ENCODE data around the gene ATP9A.

ATP9A gene

GRCh38 chr20:51666126-51666525 lies 102.1 kb downstream of the ATP9A start:
- Histone ChIP-seq H3K4me3 (ENCODE audit: low read depth, low read length) (no peak overlapping the region), H3K36me3 (ENCODE audit: control insufficient read depth in 2 of 2, insufficient read depth in 1 of 2, low read length in 2 of 2) (peaks cover 0 to 28% of the 10 kb centered on the region in 2 experiments; a peak in 2 of 3 replicates), H3K4me1 (ENCODE audit: control insufficient read depth, insufficient read depth, low read length) (peaks cover 11% of the 10 kb centered on the region), H3K9me3 (ENCODE audit: control insufficient read depth, insufficient read depth, low read depth, low read length) (no peaks in the 10 kb centered on the region), H3K27ac (ENCODE audit: extremely low read depth, low read depth, low read length) (no peak overlapping the region; the same call in 1 of the 2 replicates)
- CTCF ChIA-PET, result interaction anchor here (0.9 kb wide), 1 partner anchor 919 kb away, joined by 3 read pairs; no protein-coding TSS in a partner anchor
- TF ChIP-seq ZNF837 (tag by site-specific recombination; IDR thresholded peaks at IDR 0.05), result no peak
- no peak for TF ChIP-seq GLI2 (tag by site-specific recombination; IDR thresholded peaks at IDR 0.05; ENCODE audit: borderline replicate concordance, low read depth)
- no peak for TF ChIP-seq ZNF266 (tag by site-specific recombination; IDR thresholded peaks at IDR 0.05; ENCODE audit: low read depth)
- TF ChIP-seq ELK4 (IDR thresholded peaks at IDR 0.05; ENCODE audit: borderline replicate concordance, low read depth, low read length), result no peak
- no peak for TF ChIP-seq ATF2 (tag by site-specific recombination; IDR thresholded peaks at IDR 0.05; ENCODE audit: low read depth)
- TF ChIP-seq ZEB2 (tag by site-specific recombination; IDR thresholded peaks at IDR 0.05), result no peak
- no peak for TF ChIP-seq ZNF555 (tag by site-specific recombination; conservative IDR thresholded peaks at IDR 0.05)
- TF ChIP-seq ZNF155 (tag by site-specific recombination; IDR thresholded peaks at IDR 0.05), result no peak
- no peak for TF ChIP-seq ZBTB7A (tag by site-specific recombination; IDR thresholded peaks at IDR 0.05; ENCODE audit: low read depth)
- TF ChIP-seq ZFP3 (tag by site-specific recombination; IDR thresholded peaks at IDR 0.05; ENCODE audit: low read depth), result no peak
- no peak for TF ChIP-seq ZNF391 (tag by site-specific recombination; IDR thresholded peaks at IDR 0.05; ENCODE audit: borderline replicate concordance, low read depth)
- TF ChIP-seq KLF10 (tag by site-specific recombination; IDR thresholded peaks at IDR 0.05), result no peak
- no peak for TF ChIP-seq ZNF792 (tag by site-specific recombination; IDR thresholded peaks at IDR 0.05)
- no peak for TF ChIP-seq ZNF274 (IDR thresholded peaks at IDR 0.05; ENCODE audit: low read length)
- no peak for TF ChIP-seq ZNF274 (tag by site-specific recombination; IDR thresholded peaks at IDR 0.05; ENCODE audit: borderline replicate concordance)
- TF ChIP-seq SETDB1 (IDR thresholded peaks at IDR 0.05; ENCODE audit: insufficient read length, low read length), result no peak
- no peak for TF ChIP-seq YY2 (tag by site-specific recombination; IDR thresholded peaks at IDR 0.05)
- TF ChIP-seq GLIS2 (tag by site-specific recombination; IDR thresholded peaks at IDR 0.05), result no peak
- TF ChIP-seq ZNF341 (tag by site-specific recombination; IDR thresholded peaks at IDR 0.05; ENCODE audit: low read depth), result no peak
- TF ChIP-seq ZNF133 (tag by site-specific recombination; IDR thresholded peaks at IDR 0.05), result no peak
- POLR2A ChIA-PET, result no interaction called here

DNA sequence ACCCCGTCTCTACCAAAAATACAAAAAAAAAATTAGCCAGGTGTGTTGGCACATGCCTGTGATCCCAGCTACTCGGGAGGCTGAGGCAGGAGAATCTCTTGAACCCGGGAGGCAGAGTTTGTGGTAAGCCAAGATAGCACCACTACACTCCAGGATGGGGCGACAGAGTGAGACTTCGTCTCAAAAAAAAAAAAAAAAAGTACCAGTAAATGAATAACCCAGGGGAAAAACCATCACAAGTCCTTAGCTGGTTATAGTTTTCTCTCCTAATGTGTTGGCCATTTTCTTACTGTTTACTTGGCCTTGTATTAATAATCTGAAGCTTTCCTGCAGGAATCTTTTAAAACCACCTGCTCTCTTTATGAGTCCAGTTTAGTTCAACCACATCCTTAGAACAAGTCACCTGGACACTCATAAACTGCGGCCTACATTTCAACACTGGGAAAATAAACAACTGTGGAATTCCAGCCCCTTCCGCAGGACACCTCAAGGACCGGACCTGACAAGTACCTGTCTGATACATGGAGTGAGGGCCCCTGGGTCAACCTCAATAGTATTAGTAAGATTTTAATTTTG lies 102.6 kb downstream of the ATP9A start:
- H3K27ac ChIP-seq (ENCODE audit: extremely low read depth, low read depth, low read length), result no peak overlapping the region
- peaks cover 15% of the 10 kb centered on the region for H3K4me1 ChIP-seq (ENCODE audit: control insufficient read depth, insufficient read depth, low read length)
- peaks cover 0 to 23% of the 10 kb centered on the region in 2 experiments; a peak in 2 of 3 replicates for H3K36me3 ChIP-seq (ENCODE audit: control insufficient read depth in 2 of 2, insufficient read depth in 1 of 2, low read length in 2 of 2)
- H3K9me3 ChIP-seq (ENCODE audit: control insufficient read depth, insufficient read depth, low read depth, low read length), result no peaks in the 10 kb centered on the region
- POLR2A ChIA-PET, result interaction anchor here (0.6 kb wide), 1 partner anchor 209 kb away, joined by 7 read pairs; no protein-coding TSS in a partner anchor
- CTCF ChIA-PET, result no interaction called here
- H3K4me3 ChIP-seq (ENCODE audit: low read depth, low read length), result no peak overlapping the region
- TF ChIP-seq ZNF221 (tag by site-specific recombination; IDR thresholded peaks at IDR 0.05; ENCODE audit: borderline replicate concordance) (no peak), GLI2 (tag by site-specific recombination; IDR thresholded peaks at IDR 0.05; ENCODE audit: borderline replicate concordance, low read depth) (no peak), ZFP69B (tag by site-specific recombination; IDR thresholded peaks at IDR 0.05) (no peak), ZNF580 (tag by site-specific recombination; IDR thresholded peaks at IDR 0.05) (no peak), ZNF610 (tag by site-specific recombination; IDR thresholded peaks at IDR 0.05; ENCODE audit: borderline replicate concordance) (no peak), ZNF560 (tag by site-specific recombination; IDR thresholded peaks at IDR 0.05; ENCODE audit: borderline replicate concordance) (no peak), ZNF621 (tag by site-specific recombination; IDR thresholded peaks at IDR 0.05) (no peak), HOXA7 (CRISPR knock-in tag; IDR thresholded peaks at IDR 0.05; ENCODE audit: borderline replicate concordance) (no peak), ZNF658 (tag by site-specific recombination; IDR thresholded peaks at IDR 0.05) (no peak), ZNF341 (tag by site-specific recombination; IDR thresholded peaks at IDR 0.05; ENCODE audit: low read depth) (no peak), ZNF549 (tag by site-specific recombination; IDR thresholded peaks at IDR 0.05) (no peak), YY2 (tag by site-specific recombination; IDR thresholded peaks at IDR 0.05) (no peak)
- TF ChIP-seq, protein P1, sequence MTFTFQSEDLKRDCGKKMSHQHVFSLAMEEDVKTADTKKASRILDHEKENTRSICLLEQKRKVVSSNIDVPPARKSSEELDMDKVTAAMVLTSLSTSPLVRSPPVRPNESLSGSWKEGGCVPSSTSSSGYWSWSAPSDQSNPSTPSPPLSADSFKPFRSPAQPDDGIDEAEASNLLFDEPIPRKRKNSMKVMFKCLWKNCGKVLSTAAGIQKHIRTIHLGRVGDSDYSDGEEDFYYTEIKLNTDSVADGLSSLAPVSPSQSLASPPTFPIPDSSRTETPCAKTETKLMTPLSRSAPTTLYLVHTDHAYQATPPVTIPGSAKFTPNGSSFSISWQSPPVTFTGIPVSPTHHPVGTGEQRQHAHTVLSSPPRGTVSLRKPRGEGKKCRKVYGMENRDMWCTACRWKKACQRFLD (tag by site-specific recombination; IDR thresholded peaks at IDR 0.05), result no peak
- TF ChIP-seq, protein P2, sequence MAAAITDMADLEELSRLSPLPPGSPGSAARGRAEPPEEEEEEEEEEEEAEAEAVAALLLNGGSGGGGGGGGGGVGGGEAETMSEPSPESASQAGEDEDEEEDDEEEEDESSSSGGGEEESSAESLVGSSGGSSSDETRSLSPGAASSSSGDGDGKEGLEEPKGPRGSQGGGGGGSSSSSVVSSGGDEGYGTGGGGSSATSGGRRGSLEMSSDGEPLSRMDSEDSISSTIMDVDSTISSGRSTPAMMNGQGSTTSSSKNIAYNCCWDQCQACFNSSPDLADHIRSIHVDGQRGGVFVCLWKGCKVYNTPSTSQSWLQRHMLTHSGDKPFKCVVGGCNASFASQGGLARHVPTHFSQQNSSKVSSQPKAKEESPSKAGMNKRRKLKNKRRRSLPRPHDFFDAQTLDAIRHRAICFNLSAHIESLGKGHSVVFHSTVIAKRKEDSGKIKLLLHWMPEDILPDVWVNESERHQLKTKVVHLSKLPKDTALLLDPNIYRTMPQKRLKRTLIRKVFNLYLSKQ (tag by site-specific recombination; IDR thresholded peaks at IDR 0.05; ENCODE audit: borderline replicate concordance), result no peak

Measured in HEK293 (cell line).